GM18520 (cell line): ENCODE data around the gene ICA1.

Source experiments
- ATAC-seq: cut with Tn5 transposase; IDR thresholded peaks from one replicate; pipeline ENCODE4 v1.9.1; 2021; ENCODE audit not compliant: unreplicated experiment

The ICA1 gene

DNA sequence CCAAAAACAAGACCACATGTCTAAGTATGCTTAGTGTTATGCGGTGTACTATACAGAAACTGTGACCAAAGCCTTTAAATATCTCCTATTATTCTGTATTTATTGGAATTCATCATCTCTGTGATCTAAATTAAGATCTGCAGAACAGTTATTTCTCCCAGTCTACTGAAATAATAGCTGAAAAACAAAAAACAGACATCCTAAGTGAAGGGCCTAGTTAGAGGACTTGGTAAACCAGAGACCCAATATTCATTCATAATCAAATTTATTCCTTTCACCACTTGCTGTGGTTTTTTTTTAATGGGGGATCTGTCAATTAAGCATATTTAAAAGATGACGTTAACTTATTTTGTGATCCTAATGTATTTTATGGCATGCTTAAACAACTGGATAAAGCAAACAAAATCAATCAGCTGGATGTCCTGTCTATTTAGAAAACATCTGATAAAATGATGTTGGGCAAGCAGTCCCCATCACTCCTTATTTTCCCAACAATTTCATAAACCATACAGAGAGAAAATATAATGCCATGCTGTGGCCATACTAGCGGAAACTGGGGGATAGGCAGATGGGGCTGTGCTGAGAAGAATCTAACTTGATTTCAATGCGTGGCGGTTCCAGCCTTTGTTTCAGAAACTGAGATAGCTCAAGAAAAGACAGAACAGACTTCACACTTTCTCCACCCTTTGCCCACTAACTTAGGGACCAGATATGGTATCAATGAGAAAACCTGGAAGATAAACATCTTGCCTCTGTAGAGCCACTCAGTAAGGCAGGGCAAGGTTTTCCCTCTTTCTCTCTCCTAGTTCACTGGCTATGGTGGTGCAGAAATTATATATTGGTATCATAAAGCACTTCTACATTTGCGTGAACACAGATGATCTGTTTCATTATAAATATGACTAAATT lies 32.9 kb downstream of the ICA1 start:
- ATAC-seq = no peak

DNA sequence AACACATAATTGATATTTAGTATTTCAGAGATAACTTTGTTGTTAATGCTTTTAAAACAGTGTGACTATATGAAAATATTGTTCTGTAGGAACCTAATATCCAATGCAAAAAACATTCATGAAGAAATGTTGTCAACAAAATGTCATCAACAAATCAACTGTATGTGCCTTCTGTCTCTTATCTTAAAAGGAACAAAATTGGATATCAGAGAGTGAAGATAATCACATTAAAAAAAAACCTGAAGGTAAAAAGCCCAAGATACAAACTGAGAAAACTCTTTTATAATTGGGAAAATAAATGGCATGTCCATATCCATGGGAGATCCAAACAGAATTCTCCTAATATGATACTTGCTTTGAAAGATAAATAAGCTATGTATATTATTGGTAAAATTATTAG lies 33.9 kb downstream of the ICA1 start:
- no peak for ATAC-seq

DNA sequence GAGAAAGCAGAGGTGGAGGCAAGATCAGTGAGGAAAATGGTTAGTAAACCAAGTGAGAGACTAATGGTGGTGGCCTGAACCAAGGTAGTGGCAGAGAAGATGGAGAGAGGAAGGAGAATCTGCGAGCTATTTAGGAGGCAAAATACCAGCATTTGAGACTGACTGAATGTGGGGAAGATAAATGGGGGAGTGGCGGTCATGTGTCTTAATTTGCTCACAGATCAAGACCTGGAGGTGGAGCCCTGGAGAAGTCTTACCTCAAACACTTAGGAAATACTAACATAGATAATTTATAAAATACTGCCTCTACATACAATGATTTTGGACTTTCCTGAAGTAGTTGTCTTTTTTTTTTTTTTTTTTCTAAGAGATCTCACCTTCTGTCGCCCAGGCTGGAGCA lies 34.7 kb downstream of the ICA1 start:
- ATAC-seq = no peak

DNA sequence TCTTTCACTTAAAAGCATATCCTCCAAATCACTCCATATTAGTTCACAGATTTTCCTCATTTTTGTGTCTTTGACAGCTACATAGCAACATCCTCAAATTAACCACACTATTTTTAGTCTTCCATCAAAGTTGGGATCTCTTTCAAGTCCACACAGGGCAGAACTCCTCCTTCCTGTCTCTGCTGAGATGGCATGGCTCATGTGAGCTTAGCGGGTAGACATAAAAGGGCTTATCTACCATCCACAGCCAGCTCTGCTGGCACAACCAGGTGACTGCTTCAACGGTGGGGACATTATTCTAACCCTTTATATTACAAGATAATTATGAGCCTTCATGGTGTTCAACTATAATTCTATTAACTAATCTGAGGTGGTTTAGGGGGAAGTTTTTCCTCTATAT lies 35.5 kb downstream of the ICA1 start:
- ATAC-seq = no peak

DNA sequence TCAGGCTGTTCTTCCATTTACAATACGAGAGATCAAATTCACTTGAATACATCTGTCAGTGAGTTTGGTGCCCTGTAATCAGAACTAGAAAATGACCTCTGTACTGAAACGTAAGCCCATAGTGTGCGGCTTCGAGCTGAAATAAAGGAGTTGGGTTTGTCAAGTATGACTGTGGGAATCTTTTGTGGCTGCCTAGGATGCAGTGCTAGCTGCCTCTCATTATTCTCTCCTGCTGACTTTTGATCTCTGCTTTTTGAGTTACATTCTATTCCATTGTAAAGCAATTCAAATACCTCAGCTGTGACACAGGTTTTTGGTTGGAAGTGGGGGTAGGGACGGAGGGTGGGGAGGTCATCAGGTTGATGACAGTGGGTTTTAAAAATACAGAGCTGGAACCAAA lies 40.4 kb downstream of the ICA1 start:
- ATAC-seq = no peak

DNA sequence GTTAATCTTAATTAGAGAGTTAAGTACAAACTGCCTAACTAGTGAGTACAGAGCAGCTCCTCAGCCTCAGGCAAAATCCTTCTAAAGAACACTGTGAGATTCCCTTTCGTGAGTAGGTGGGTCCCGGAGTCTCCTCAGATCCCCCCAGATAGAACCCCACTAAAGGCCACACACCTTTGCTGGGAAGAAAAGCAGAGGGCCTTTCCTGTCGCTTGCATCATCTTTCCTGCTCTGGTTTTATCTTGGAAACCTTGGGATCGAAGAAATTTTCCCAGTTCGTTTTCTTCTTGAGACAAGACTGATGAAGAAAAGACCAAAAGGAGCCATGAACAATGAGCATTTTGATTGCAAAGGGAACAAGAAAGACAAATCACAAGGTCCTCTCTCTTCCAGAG lies 40.9 kb downstream of the ICA1 start:
- no peak for ATAC-seq

DNA sequence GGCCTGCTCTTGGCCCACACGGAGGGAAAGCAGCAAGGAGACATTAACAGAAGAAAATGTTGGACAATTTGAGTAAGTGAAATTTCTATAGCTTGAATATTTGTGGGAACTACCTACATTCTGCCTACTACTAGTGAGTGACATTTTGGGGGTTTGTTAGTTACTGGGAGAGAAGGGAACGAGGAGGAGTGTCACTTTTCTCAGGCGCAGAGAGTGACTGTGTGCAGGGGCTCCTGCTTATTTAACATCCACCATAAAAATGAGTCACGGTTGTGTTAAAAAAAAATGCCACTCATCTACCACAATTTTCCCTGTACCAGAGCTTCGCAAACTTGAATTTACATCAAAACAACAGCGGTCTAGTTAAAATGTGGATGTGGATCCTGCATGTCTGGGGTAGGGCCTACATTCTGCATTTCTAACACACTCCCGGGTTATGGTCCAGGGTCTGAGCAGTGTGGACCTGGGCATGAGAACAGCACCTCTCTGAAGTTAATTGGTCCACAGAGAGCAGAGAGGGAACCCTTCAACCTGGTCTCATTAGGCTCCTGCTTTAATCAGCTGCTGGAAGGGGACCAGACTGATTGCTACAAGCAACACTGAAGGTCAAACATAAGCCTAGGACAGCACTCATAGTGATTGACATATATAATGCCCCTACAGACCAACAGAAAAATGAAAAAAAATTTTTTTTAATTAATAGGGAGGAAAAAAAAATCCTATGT lies 41.4 kb downstream of the ICA1 start:
- ATAC-seq = no peak

DNA sequence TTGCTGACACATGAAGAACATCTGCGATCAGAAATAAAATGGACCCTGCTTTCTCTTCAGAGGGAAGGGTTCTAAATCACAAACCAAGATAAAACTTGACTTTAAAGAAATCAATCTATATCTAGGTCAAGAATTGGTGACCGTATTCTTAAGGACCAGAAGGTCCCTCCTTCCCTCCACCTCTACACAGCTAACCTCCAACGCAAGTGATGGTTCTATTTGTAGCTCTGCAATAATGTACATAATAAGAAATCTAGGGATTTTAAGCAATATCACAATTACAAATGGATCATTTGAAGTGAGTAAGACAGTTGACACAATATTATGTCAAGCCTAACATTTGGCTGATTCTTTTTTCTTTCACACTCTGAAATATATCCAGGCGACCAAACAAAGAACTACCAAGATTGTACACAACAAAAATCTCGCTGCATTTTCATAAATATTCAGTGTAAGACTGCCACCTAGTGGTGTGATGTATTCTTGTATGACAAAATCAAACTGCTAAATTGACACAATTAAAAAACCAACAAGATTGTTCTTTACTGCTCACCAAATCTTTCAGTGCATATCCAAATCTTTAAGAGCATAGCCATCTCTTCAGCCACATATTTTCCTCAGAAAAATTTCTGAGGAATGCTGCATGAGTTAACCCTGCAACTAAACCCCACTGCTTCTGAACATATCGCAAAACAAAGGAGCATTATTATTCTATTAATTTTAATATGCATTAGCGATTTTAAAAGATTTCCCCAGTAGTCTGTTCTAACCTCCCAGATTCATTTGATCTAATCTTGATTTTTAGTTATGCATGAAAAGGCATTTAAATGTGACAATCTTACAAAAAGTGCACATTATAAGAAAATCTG lies 44.5 kb downstream of the ICA1 start:
- ATAC-seq = no peak

DNA sequence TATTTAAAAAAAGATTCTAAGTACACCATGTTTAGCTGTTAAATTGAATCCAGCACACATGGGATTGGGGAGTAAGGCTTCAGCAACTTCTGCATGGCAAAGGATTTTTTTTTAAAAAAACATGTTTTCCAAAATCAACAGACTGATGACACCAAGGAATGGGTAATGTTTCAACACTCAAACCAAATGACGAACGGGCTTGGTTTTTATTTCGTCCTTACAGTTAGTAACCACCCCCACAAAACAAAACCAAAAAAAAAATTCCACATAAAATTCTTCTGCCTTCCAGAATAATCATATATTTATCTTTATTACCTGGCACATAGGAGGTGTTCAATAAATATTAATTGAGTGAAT lies 45.7 kb downstream of the ICA1 start:
- ATAC-seq = no peak

DNA sequence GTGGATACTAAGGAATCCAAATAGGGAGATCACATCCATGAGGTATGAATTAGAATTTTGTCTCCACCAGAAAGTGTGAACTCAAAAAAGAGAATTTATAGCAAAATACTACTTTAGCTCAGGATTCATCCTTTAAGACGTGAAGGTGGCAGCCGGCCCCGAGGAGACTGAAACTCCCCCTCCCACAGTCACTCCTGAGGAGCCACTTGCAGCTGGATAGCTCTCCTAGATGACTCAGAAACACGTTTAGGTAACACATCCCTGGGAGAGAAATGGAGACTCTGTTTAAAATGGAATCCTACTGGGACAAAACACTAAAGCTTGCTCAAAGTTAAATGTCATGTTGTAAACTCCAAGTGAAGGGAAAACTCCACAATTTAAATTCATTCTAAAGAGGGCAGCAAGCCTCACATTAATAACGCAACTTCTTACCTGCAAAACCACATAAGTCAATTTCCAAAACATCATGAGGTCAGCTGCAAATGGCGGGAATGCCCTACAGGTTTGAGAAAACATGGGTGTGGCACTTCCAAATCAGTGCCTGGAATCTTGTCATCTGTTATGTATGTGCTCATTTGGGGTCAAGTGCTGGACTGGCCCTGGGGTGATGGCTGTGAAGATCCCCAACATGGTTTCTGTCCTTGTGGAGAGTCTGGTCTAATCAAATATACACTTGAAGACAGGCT lies 46.2 kb downstream of the ICA1 start:
- ATAC-seq = no peak

DNA sequence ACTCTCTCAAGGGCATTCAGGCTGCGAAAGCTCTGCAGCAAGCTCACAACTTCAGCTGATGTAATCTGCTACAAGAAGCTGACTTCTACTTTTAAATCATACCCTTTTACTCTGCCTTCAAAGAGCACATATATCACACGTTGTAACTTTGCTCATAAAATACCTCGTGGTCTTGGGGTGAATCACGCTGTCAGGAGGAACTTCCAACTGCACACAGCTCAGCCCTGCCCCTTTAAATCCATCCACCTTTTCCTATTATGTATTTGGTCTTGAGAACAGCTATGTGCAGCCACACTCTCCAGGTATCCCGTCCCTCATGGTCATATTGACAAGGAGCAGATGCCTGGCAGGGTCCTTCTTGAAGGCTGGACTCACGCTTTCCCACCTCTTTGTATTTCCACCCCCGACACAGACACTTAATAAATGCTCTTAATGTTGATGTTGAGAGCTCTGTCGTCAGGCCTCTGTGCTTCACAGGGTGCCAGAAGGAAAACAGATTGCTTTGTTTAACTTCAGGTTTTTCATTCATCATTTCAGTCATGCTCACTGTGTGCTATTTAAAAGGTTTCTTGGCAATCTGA lies 47.6 kb downstream of the ICA1 start:
- ATAC-seq = no peak

DNA sequence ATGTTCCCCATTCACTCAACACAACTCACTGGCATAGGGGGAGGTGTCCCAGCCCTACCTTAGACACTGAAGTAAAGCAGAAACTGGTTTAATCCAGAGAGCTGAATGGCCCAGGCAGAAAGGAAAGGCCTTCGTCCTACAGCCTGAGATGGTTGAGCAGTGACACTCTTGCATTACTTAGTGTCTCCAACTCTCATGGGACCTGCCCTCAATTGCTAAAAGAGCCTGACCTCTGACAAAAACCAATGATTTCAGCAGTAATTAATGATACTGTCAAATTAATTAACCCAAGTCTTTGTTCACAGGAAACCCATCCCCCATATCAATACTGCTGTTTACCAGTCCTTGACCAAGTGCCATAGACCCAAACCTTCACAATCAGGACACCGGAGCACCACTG lies 48.6 kb downstream of the ICA1 start:
- ATAC-seq = no peak

DNA sequence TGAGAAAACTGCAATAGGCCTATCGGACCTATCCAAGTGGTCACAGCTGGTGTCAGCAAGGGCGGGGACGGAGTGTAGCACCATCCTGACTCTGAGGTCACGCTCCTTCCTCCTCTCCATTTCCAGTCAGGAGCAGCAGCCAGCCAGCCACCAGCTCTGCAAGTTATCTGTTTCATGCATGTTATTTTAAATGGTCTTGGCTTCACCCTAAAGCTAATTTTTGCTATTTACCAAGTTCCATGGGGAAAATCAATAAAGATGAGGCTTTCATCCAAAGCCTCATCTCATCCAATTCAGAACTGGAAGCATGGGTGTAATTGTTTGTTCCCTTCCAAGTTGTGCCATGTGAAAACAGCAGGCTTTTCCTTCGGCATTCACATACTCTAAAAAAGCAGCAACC lies 49.3 kb downstream of the ICA1 start:
- no peak for ATAC-seq

DNA sequence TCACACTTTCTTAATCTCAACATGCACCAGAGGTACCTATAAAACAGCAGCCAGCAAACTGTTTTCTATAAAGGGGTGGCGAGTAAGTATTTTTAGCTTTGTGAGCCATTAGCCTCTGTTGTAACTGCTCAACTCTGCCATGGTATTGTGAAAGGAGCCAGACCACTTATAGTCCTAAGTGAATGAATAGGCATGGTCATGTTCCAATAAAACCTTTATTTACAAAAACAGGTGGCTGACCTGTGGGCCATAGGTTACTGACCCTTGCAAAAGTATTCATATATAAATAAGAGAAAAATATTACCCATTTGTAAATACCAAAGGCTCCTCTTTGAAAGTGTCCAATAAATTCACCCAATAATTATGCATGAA lies 50.3 kb downstream of the ICA1 start:
- ATAC-seq = no peak

DNA sequence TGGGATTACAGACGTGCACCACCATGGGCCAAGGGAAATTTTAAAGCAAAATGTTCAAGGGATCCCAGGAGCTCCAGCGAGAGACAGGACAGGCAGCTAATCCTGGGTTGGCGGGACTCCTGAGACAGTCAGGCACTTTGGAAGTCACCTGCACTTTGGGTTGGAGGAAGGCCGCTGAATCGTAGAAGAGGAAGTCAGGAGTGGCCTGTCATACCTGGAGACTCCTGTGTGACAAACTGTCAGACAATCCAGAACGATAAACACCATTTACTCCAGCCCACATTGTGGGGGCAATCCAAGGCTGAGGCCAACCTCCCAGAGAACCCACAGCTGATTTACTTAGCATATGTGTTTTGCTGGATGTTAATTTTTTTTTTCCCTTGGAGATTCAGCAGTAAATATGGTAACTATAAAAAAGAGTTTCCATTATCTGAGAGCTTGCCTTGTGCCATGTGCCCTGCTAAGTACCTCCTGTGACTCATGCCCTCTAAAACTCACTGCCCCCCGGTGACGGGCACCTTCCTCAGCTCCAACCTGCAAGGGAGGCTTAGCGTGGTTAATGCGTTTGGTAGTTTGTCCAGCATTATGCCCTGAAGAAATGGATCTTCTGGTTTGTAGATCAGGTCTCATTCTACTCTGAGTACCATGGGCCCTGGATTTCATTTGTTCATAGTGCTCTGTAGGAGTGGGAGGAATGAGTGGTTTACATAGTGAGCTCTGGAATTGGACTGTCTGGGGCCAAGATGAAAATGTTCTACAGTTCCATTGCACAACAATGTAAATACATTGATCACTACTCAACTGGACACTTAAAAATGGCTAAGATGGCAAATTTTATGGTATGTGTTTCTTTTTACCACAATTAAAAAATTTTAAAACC lies 50.9 kb downstream of the ICA1 start:
- no peak for ATAC-seq

DNA sequence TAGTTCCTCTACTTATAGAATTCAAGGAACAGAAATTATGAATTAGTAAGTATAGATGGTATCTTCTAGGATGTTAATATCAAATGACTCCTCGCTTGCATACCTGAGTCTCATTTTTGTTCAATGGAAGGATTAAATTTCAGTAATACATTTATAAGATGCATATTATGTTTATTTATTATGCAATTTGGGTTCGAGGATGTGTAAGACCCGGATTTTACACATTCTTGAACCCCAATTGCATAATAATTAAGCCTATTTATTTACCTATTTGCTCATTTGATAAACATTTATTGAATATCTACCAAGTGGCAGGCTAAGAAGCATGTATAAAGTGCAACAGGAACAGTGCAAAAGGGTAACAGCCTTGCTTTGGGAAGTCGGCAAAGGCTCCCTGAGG lies 52.6 kb downstream of the ICA1 start:
- no peak for ATAC-seq

DNA sequence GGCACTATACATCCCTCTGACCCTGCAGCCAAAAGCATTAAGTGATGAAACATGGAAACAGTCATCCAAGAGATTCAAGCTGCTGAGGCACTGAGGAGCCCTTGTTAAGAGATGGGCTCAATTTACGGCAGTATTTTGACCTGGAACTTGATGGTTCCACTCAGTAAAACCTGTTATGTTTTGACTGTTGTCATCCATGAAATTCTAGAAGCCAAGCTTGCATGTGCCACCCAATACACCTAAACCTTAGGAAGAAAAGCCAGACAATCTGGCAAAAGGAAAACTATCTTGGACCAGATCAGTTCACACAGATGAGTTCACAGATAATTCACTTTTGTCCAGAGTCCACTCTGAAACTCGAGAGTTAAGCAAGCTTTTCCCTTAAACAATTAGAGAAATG lies 53.2 kb downstream of the ICA1 start:
- no peak for ATAC-seq

DNA sequence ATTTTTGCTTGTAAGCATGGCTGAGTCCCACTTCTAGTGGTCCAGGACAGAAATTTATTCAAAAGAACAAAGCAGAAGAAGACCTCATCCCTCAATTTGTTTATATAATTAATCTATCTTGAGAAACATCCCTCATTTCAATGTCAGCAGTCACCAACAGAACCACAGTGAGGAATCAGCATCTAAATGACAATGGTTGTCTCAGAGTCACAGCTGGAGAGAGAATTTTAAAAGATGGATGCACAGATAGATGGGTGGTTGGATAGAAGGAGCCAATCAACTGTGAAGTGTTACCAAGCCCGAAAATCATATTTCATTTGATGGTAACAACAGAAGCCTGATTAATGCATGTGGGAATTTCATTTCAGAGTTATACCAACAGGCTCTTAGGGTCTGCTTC lies 55.0 kb downstream of the ICA1 start:
- no peak for ATAC-seq

DNA sequence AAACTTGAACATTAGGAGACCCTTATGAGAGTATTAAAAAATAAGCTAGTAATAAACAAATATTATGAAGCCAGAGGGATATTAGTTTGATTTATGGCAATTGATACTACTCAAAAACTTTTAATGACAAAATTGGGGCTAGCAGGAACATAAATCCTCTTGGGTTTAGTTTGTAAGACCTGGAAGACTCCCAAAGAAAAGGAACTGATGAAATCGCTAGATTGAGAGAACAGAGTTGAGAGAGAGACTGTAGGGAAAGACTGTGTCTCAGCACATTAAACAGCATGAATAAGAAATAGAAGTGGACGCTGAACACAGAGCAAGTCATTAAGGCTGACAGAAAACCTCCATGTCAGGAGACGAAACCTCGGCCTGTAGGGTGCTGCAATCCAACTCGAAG lies 56.4 kb downstream of the ICA1 start:
- ATAC-seq = no peak

DNA sequence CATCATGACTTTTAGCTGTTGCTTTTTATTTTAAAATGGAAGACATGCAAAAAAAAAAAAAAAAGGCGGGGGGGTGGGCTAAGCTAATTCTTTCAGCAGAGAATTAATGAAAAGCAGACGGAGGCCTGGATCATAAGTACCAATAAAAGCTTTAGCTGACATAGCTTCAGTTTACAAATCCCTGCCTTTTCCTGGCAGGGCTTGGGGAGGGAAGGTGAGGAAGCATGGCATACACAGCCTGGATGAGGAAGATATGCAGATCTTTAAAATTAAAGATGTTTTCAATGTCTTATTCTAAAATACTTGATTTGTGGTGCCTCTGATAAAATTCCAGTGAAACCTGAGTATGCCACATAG lies 57.0 kb downstream of the ICA1 start:
- no peak for ATAC-seq
